HEK293 (cell line): Measurements from ENCODE around the gene ZNF780B.
A peak's percentile ranks its signal among the peaks of the same experiment; 100 is the strongest.

Experiments
- EGR2 ChIP-seq: fragments of 450-650 bp; formaldehyde crosslinking; IDR thresholded peaks from 2 replicates; pipeline ENCODE4 v1.5.1; 2016; ENCODE audit warnings: low read depth, missing biosample characterization, missing genetic modification characterization
- GFI1B ChIP-seq: fragments of 450-650 bp; formaldehyde crosslinking; IDR thresholded peaks from 2 replicates; pipeline ENCODE4 v1.5.1; 2016; ENCODE audit warnings: missing biosample characterization, missing genetic modification characterization
- HOXD13 ChIP-seq: sonication (generic); formaldehyde crosslinking; IDR thresholded peaks from 2 replicates; pipeline ENCODE4 v1.8.0; 2022; ENCODE audit warnings: missing genetic modification reagents, borderline replicate concordance
- KLF8 ChIP-seq: fragments of 450-650 bp; formaldehyde crosslinking; IDR thresholded peaks from 2 replicates; pipeline ENCODE4 v1.5.1; 2016; ENCODE audit warnings: missing biosample characterization, missing genetic modification characterization
- OSR2 ChIP-seq: fragments of 450-650 bp; formaldehyde crosslinking; IDR thresholded peaks from 2 replicates; pipeline ENCODE4 v1.5.1; 2016; ENCODE audit warnings: missing biosample characterization, missing genetic modification characterization
- ZBTB21 ChIP-seq: fragments of 450-650 bp; formaldehyde crosslinking; IDR thresholded peaks from 2 replicates; pipeline ENCODE4 v1.5.1; 2017; ENCODE audit warnings: missing biosample characterization, missing genetic modification characterization
- ZNF114 ChIP-seq: fragments of 450-650 bp; formaldehyde crosslinking; IDR thresholded peaks from 2 replicates; pipeline ENCODE4 v1.5.0; 2017; ENCODE audit warnings: missing biosample characterization, missing genetic modification characterization
- ZNF133 ChIP-seq: fragments of 450-650 bp; formaldehyde crosslinking; IDR thresholded peaks from 2 replicates; pipeline ENCODE4 v1.5.1; 2016; ENCODE audit warnings: missing biosample characterization, missing genetic modification characterization
- ZNF157 ChIP-seq: fragments of 450-650 bp; formaldehyde crosslinking; IDR thresholded peaks from 2 replicates; pipeline ENCODE4 v1.5.1; 2016; ENCODE audit warnings: missing biosample characterization, missing genetic modification characterization
- ZNF202 ChIP-seq: fragments of 450-650 bp; formaldehyde crosslinking; IDR thresholded peaks from 2 replicates; pipeline ENCODE4 v1.5.1; 2016; ENCODE audit warnings: missing biosample characterization, missing genetic modification characterization, borderline replicate concordance
- ZNF239 ChIP-seq: fragments of 450-650 bp; formaldehyde crosslinking; IDR thresholded peaks from 2 replicates; pipeline ENCODE4 v1.5.1; 2016; ENCODE audit warnings: missing biosample characterization, missing genetic modification characterization
- ZNF292 ChIP-seq: fragments of 450-650 bp; formaldehyde crosslinking; IDR thresholded peaks from 2 replicates; pipeline ENCODE4 v1.5.1; 2016; ENCODE audit warnings: low read depth, missing biosample characterization, missing genetic modification characterization, borderline replicate concordance
- ZNF394 ChIP-seq: fragments of 450-650 bp; formaldehyde crosslinking; IDR thresholded peaks from 2 replicates; pipeline ENCODE4 v1.5.1; 2016; ENCODE audit warnings: missing biosample characterization, missing genetic modification characterization, mild to moderate bottlenecking, moderate library complexity, borderline replicate concordance
- ZNF600 ChIP-seq: fragments of 450-650 bp; formaldehyde crosslinking; IDR thresholded peaks from 2 replicates; pipeline ENCODE4 v1.5.1; 2016; ENCODE audit warnings: missing biosample characterization, missing genetic modification characterization
- ZNF791 ChIP-seq: fragments of 450-650 bp; formaldehyde crosslinking; IDR thresholded peaks from 2 replicates; pipeline ENCODE4 v1.5.1; 2016; ENCODE audit warnings: missing biosample characterization, missing genetic modification characterization
- TF ChIP-seq, protein P1 (sequence below): fragments of 450-650 bp; formaldehyde crosslinking; IDR thresholded peaks from 2 replicates; pipeline ENCODE4 v1.5.1; 2017; ENCODE audit warnings: missing biosample characterization, mild to moderate bottlenecking, missing genetic modification characterization, moderate library complexity
- TF ChIP-seq, protein P2 (sequence below): fragments of 450-650 bp; formaldehyde crosslinking; IDR thresholded peaks from 2 replicates; pipeline ENCODE4 v1.5.1; 2016; ENCODE audit warnings: missing biosample characterization, missing genetic modification characterization
- TF ChIP-seq, protein P3 (sequence below): fragments of 450-650 bp; formaldehyde crosslinking; conservative IDR thresholded peaks from 2 replicates; pipeline ENCODE4 v1.5.1; 2016; ENCODE audit warnings: low read depth, missing biosample characterization, missing genetic modification characterization
- TF ChIP-seq, protein P4 (sequence below): fragments of 450-650 bp; formaldehyde crosslinking; IDR thresholded peaks from 2 replicates; pipeline ENCODE4 v1.5.1; 2016; ENCODE audit warnings: missing biosample characterization, missing genetic modification characterization, low read depth
- TF ChIP-seq, protein P5 (sequence below): fragments of 450-650 bp; formaldehyde crosslinking; optimal IDR thresholded peaks from 2 replicates; pipeline ENCODE3; 2016; ENCODE audit warnings: missing biosample characterization, mild to moderate bottlenecking, missing genetic modification characterization
- TF ChIP-seq, protein P6 (sequence below): fragments of 450-650 bp; formaldehyde crosslinking; IDR thresholded peaks from 2 replicates; pipeline ENCODE4 v1.5.1; 2016; ENCODE audit warnings: missing biosample characterization, missing genetic modification characterization
- TF ChIP-seq, protein P7 (sequence below): fragments of 450-650 bp; formaldehyde crosslinking; IDR thresholded peaks from 2 replicates; pipeline ENCODE4 v1.5.1; 2016; ENCODE audit warnings: missing biosample characterization, missing genetic modification characterization, borderline replicate concordance
- TF ChIP-seq, protein P8 (sequence below): fragments of 450-650 bp; IDR thresholded peaks from 2 replicates; pipeline ENCODE4 v1.5.1; 2018; ENCODE audit warnings: missing biosample characterization, missing genetic modification characterization

The ZNF780B gene

DNA sequence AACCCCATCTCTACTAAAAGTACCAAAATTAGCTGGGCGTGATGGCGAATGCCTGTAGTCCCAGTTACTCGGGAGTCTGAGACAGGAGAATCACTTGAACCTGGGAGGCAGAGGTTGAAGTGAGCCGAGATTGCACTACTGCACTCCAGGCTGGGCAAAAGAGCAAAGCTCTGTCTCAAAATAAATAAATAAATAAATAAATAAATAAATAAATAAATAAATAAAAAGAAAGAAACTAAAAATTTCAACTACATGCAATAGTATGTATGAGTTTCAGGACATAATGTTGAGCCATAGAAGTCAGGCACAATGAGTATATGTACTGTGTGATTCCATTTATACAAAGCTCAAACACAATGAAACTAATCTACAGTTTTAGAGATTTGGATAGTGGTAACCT is 47.6 kb upstream of the ZNF780B start (continued):
- TF ChIP-seq ZNF202 (tag by site-specific recombination) = peak; percentile 97; the same call in 1 of the 2 replicates
- TF ChIP-seq HOXD13 (CRISPR knock-in tag) = no peak
- TF ChIP-seq ZBTB21 (tag by site-specific recombination) = peak; percentile 91
- TF ChIP-seq, protein P1, sequence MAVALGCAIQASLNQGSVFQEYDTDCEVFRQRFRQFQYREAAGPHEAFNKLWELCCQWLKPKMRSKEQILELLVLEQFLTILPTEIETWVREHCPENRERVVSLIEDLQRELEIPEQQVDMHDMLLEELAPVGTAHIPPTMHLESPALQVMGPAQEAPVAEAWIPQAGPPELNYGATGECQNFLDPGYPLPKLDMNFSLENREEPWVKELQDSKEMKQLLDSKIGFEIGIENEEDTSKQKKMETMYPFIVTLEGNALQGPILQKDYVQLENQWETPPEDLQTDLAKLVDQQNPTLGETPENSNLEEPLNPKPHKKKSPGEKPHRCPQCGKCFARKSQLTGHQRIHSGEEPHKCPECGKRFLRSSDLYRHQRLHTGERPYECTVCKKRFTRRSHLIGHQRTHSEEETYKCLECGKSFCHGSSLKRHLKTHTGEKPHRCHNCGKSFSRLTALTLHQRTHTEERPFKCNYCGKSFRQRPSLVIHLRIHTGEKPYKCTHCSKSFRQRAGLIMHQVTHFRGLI = no peak
- TF ChIP-seq, protein P2, sequence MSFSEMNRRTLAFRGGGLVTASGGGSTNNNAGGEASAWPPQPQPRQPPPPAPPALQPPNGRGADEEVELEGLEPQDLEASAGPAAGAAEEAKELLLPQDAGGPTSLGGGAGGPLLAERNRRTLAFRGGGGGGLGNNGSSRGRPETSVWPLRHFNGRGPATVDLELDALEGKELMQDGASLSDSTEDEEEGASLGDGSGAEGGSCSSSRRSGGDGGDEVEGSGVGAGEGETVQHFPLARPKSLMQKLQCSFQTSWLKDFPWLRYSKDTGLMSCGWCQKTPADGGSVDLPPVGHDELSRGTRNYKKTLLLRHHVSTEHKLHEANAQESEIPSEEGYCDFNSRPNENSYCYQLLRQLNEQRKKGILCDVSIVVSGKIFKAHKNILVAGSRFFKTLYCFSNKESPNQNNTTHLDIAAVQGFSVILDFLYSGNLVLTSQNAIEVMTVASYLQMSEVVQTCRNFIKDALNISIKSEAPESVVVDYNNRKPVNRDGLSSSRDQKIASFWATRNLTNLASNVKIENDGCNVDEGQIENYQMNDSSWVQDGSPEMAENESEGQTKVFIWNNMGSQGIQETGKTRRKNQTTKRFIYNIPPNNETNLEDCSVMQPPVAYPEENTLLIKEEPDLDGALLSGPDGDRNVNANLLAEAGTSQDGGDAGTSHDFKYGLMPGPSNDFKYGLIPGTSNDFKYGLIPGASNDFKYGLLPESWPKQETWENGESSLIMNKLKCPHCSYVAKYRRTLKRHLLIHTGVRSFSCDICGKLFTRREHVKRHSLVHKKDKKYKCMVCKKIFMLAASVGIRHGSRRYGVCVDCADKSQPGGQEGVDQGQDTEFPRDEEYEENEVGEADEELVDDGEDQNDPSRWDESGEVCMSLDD (tag by site-specific recombination) = no peak
- peak; percentile 88 for TF ChIP-seq ZNF791
- no peak for TF ChIP-seq ZNF133 (tag by site-specific recombination)
- peak; percentile 94 for TF ChIP-seq ZNF292 (tag by site-specific recombination)
- peak; percentile 77; the same call in 1 of the 2 replicates for TF ChIP-seq GFI1B
- TF ChIP-seq, protein P3, sequence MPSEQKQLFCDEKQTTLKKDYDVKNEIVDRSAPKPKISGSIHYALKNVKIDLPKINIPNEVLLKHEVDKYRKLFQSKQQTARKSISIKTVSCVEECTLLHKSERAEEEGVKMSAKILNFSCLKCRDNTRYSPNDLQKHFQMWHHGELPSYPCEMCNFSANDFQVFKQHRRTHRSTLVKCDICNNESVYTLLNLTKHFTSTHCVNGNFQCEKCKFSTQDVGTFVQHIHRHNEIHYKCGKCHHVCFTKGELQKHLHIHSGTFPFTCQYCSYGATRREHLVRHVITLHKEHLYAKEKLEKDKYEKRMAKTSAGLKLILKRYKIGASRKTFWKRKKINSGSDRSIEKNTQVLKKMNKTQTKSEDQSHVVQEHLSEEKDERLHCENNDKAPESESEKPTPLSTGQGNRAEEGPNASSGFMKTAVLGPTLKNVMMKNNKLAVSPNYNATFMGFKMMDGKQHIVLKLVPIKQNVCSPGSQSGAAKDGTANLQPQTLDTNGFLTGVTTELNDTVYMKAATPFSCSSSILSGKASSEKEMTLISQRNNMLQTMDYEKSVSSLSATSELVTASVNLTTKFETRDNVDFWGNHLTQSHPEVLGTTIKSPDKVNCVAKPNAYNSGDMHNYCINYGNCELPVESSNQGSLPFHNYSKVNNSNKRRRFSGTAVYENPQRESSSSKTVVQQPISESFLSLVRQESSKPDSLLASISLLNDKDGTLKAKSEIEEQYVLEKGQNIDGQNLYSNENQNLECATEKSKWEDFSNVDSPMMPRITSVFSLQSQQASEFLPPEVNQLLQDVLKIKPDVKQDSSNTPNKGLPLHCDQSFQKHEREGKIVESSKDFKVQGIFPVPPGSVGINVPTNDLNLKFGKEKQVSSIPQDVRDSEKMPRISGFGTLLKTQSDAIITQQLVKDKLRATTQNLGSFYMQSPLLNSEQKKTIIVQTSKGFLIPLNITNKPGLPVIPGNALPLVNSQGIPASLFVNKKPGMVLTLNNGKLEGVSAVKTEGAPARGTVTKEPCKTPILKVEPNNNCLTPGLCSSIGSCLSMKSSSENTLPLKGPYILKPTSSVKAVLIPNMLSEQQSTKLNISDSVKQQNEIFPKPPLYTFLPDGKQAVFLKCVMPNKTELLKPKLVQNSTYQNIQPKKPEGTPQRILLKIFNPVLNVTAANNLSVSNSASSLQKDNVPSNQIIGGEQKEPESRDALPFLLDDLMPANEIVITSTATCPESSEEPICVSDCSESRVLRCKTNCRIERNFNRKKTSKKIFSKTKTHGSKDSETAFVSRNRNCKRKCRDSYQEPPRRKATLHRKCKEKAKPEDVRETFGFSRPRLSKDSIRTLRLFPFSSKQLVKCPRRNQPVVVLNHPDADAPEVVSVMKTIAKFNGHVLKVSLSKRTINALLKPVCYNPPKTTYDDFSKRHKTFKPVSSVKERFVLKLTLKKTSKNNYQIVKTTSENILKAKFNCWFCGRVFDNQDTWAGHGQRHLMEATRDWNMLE = peak; percentile 99
- TF ChIP-seq EGR2 (tag by site-specific recombination) = no peak
- TF ChIP-seq, protein P4, sequence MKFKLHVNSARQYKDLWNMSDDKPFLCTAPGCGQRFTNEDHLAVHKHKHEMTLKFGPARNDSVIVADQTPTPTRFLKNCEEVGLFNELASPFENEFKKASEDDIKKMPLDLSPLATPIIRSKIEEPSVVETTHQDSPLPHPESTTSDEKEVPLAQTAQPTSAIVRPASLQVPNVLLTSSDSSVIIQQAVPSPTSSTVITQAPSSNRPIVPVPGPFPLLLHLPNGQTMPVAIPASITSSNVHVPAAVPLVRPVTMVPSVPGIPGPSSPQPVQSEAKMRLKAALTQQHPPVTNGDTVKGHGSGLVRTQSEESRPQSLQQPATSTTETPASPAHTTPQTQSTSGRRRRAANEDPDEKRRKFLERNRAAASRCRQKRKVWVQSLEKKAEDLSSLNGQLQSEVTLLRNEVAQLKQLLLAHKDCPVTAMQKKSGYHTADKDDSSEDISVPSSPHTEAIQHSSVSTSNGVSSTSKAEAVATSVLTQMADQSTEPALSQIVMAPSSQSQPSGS = no peak
- TF ChIP-seq, protein P5, sequence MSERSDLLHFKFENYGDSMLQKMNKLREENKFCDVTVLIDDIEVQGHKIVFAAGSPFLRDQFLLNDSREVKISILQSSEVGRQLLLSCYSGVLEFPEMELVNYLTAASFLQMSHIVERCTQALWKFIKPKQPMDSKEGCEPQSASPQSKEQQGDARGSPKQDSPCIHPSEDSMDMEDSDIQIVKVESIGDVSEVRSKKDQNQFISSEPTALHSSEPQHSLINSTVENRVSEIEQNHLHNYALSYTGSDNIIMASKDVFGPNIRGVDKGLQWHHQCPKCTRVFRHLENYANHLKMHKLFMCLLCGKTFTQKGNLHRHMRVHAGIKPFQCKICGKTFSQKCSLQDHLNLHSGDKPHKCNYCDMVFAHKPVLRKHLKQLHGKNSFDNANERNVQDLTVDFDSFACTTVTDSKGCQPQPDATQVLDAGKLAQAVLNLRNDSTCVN (tag by site-specific recombination) = no peak
- TF ChIP-seq ZNF394 (tag by site-specific recombination) = peak; percentile 99
- TF ChIP-seq ZNF114 = no peak
- TF ChIP-seq OSR2 (tag by site-specific recombination) = no peak
- TF ChIP-seq ZNF157 (tag by site-specific recombination) = no peak
- no peak for TF ChIP-seq ZNF600
- TF ChIP-seq, protein P6, sequence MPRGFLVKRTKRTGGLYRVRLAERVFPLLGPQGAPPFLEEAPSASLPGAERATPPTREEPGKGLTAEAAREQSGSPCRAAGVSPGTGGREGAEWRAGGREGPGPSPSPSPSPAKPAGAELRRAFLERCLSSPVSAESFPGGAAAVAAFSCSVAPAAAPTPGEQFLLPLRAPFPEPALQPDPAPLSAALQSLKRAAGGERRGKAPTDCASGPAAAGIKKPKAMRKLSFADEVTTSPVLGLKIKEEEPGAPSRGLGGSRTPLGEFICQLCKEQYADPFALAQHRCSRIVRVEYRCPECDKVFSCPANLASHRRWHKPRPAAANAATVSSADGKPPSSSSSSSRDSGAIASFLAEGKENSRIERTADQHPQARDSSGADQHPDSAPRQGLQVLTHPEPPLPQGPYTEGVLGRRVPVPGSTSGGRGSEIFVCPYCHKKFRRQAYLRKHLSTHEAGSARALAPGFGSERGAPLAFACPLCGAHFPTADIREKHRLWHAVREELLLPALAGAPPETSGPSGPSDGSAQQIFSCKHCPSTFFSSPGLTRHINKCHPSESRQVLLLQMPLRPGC (tag by site-specific recombination) = no peak
- TF ChIP-seq, protein P7, sequence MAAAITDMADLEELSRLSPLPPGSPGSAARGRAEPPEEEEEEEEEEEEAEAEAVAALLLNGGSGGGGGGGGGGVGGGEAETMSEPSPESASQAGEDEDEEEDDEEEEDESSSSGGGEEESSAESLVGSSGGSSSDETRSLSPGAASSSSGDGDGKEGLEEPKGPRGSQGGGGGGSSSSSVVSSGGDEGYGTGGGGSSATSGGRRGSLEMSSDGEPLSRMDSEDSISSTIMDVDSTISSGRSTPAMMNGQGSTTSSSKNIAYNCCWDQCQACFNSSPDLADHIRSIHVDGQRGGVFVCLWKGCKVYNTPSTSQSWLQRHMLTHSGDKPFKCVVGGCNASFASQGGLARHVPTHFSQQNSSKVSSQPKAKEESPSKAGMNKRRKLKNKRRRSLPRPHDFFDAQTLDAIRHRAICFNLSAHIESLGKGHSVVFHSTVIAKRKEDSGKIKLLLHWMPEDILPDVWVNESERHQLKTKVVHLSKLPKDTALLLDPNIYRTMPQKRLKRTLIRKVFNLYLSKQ (tag by site-specific recombination) = peak; percentile 100
- TF ChIP-seq ZNF239 (tag by site-specific recombination) = no peak
- no peak for TF ChIP-seq KLF8 (tag by site-specific recombination)
- TF ChIP-seq, protein P8, sequence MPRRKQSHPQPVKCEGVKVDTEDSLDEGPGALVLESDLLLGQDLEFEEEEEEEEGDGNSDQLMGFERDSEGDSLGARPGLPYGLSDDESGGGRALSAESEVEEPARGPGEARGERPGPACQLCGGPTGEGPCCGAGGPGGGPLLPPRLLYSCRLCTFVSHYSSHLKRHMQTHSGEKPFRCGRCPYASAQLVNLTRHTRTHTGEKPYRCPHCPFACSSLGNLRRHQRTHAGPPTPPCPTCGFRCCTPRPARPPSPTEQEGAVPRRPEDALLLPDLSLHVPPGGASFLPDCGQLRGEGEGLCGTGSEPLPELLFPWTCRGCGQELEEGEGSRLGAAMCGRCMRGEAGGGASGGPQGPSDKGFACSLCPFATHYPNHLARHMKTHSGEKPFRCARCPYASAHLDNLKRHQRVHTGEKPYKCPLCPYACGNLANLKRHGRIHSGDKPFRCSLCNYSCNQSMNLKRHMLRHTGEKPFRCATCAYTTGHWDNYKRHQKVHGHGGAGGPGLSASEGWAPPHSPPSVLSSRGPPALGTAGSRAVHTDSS (tag by site-specific recombination) = no peak
